GM21526 (cell line): ENCODE measurements around the gene SPON1.

ENCODE experiments used
- ATAC-seq: cut with Tn5 transposase; IDR thresholded peaks from one replicate; pipeline ENCODE4 v1.9.1; 2021; ENCODE audit warnings: moderate library complexity; ENCODE audit not compliant: unreplicated experiment, low FRiP score

SPON1 gene

GRCh38 chr11:13942971-13943381 is 19.5 kb upstream of the SPON1 start:
- ATAC-seq, result no peak

DNA sequence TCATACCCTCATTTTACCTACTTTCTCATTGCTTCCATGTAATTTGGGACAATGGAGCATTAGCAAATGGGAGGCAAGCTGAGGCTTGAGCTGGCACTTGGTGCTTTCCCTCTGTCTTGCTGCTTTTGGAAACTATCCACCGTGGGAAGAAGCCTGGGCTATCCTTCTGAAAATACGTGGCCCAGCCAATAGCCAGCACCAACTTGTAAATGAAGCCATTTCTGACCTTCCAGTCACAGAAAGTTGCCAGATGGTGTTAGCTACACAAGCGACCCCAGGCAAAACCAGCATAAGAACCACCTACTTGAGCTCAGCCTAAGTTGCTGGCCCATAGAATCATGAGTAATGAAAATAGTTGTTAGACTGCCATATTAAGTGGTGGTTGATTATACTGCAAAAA is 18.5 kb upstream of the SPON1 start:
- ATAC-seq, result no peak

- no peak for ATAC-seq
Measured at GRCh38 chr11:13944911-13945425, 17.6 kb upstream of the SPON1 start.

- no peak for ATAC-seq
Measured at GRCh38 chr11:13947379-13947778, 15.1 kb upstream of the SPON1 start.

GRCh38 chr11:13949876-13950275 is 12.6 kb upstream of the SPON1 start:
- no peak for ATAC-seq

DNA sequence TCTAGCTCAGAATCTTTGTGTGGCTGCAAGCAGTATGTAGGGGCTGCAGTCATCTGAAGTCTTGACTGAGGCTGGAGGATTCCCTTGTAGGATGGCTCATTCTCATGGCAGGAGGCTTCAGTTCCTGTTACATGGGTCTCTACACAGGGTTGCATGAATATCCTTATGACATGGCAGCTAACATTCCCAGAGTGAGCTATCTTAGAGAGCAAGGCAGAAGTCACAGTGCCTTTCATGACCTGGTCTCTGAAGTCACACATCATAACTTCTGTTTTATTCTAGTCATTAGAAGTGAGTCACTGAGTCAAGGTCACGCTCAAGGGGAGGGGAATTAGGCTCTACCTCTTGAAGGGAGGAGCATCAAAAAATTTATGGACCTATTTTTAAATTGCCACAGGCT is 10.3 kb upstream of the SPON1 start:
- ATAC-seq, result no peak

DNA sequence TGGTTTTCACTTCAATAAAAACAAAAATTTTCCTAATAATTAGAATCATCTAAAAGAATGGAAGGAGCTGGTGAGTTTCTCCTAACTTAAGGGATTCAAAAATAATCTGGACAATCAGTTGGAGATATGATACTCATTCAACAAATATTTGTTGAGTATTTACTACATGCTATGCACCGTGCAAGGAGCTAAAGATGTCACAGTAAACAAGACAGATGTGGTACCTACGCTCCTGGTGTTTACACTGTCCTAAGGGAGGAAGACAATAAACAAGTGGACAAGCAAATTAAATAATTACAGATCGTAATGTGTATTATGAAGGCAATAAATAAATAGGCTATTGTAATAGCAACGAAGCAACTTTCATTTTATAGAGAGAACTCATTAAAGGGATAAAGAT is 9.9 kb upstream of the SPON1 start:
- no peak for ATAC-seq

GRCh38 chr11:13954591-13954990 is 7.9 kb upstream of the SPON1 start:
- ATAC-seq, result no peak

- ATAC-seq, result no peak
Measured at GRCh38 chr11:13955971-13956421, 6.5 kb upstream of the SPON1 start.

GRCh38 chr11:13956988-13957387 is 5.5 kb upstream of the SPON1 start:
- no peak for ATAC-seq

DNA sequence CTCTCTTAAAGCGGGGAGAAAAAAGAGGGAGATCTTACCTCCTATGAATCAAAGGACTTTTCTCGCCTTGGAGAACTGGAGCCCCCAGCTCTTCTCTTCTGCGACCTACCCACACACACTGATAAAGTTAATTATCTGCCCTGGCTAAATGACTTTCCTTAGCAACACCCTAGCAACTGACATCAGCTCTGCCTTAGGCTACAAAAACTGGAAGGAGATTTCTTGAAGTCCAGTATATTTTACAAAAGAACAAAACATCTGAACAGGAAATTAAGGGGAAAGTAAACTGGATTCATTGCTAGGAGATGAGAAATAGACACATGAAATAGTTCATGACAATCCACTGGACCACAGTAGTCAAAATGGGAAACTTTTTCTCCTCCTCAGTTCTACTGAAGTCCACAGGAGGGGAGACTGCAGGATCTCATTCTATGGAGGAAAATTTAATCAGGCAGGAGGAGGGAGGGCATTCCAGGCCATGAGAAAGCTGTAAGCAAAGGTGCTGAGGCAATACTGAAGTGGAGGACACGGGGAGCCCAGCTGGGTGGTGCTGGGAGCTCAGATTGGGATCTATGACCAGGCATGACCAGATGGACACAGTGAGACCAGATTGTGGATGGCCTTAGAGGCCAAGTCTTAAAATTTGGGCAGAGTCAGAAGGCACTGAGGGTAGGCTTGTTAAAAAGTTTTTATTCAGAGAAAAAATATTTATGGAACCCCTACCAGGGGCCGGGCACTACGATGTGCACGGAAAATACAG is 3.7 kb upstream of the SPON1 start:
- ATAC-seq, result no peak

- ATAC-seq, result no peak
Measured at GRCh38 chr11:13962198-13962561, 343 bp upstream of the SPON1 start.

- no peak for ATAC-seq
Measured at GRCh38 chr11:13963169-13963948, 836 bp downstream of the SPON1 start.

DNA sequence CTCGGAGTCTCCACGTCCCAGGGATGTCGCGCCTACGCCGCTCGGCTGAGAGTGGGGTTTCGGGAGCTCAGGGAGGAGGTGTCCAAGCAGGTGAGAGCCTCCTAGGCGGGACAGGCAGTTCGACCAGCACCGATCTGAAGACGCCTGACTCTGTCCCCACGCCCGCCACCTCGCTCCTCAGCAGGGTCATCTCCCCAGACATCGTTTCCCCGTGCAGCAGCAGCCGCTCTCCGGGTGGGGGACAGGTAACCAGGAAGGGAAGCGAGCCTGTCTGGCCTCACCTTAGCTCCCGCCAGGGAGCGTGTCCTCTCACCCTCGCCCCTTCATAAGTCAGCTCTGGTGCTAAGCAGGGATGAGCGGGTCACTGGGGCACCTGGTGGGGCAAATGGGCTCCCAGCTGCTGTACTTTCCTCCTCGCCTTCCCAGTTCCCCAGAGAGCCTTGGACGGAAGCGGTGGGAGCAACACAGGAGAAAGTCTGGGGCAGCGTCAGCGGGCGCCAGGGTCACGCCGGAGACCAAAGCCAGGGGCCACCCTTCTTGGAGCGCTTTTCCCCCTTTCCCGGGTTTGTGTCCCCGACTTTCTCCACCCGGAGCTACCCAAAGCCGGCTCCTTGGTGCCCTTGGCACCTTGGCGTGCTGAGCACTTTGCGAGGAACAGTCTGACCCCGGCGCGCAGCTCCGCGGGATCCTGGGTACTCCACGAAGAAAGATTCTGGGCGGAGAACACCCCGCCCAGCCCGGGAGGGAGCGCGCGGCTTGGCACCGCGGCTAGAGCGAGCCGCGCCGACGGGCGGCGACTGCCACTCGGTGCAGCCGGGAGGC is 1.6 kb downstream of the SPON1 start:
- no peak for ATAC-seq

GRCh38 chr11:13964771-13965074 is 2.2 kb downstream of the SPON1 start:
- no peak for ATAC-seq

DNA sequence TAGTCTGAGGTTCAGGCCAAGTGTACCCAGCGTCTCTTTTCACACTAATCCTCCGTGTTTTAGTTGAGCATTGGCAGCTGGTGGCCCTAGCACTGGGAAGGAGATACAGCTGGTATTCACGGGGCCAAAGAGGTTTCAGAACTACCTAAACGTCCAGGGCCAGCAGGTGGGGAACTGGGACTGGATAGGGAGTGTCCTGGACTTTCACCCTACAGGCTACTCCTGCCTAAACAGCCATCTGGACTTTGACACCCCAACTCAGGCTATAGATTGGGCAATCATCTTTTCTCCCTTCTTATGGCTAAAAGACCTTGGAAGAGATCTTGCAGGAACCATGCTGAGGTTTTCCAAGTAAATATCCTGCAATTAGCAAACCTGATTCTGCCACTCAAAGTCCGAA is 2.8 kb downstream of the SPON1 start:
- ATAC-seq, result no peak

GRCh38 chr11:13966013-13966412 is 3.5 kb downstream of the SPON1 start:
- ATAC-seq, result no peak

DNA sequence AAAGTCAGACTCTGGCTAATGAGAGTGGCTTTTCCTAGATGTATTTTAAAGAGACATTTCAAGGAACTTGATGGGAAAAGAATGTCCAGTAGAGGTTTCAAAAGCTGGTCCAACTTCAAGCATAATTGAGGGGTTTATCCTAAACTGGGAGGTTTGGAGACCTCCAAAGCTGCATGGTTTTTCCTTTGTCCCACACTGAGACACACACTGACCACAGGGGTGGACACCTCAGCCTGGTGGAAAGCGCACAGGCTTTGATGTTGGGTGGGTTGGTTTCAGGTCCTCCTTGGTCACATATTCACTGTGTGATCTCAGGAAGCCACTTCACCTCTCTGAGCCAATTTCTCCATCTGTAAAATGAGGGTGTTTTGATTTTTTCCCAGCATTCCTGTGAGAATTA is 4.0 kb downstream of the SPON1 start:
- no peak for ATAC-seq

DNA sequence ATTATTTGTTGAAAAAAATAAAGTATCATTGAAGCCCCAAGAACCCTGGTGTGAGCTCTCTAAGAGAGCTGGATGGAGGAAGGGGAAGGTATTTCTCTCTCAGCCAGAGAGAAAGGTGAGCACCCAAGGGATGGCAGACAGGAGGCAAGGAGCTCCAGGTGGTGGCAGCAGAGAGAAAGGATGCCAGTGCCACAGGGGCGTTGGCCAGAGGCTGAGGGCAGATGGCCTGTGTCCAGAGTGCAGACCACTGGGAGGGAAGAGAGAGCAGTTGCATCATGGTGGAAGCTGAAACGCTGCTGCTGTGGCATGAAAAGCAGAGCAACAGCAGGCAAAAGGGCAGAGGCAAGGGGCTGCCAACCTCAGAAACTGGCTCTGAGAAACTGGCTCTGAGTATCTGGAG is 8.5 kb downstream of the SPON1 start:
- no peak for ATAC-seq

- no peak for ATAC-seq
Measured at GRCh38 chr11:13972043-13972910, 9.8 kb downstream of the SPON1 start.
